ENCODE measurements around the gene AMPH. TPM values are rescaled to one million over a fixed set of nuclear protein-coding genes. Genes with fewer than 3 reads are reported as not detected.

Gene AMPH
- total and polyA plus RNA-seq, 2 of the 4 experiments (the other 2 are of a cell fraction), result 3.9 to 4.8 TPM

DNA sequence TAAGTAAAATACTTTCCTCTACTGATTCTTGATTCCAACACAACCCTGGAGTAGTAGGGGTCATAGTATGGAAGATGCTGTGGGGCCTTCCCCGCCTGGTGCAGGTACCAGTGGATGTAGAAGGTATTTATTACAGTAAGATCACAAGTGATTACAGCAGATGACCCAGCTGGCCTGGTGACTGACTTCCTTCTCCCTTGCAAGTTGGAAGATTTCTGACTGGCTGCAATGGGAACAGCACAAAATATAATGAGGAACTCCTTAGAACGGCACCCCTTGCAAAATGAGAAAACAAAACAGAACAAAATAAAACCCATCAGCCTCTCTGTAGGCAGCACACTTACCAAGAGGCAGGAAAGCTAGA is 296.1 kb downstream of the AMPH start:
- H2AK9ac ChIP-seq (replicated peaks; ENCODE audit: low read depth, low read length, poor library complexity), result no peak overlapping the region
- no peaks in the 10 kb centered on the region for H3K9me3 ChIP-seq (ENCODE audit: control insufficient read depth, insufficient read depth, low read length)
- H4K5ac ChIP-seq (ENCODE audit: low read depth, low read length), result no peak overlapping the region
- no peak overlapping the region for H2BK5ac ChIP-seq (ENCODE audit: low read depth, low read length, poor library complexity, severe bottlenecking)
- H4K91ac ChIP-seq (ENCODE audit: insufficient read depth, low read depth, low read length), result no peak overlapping the region
- ATAC-seq (ENCODE audit: low read depth), result no peak
- peaks cover 2% of the 10 kb centered on the region; the same call in 1 of the 2 replicates for H3K4me1 ChIP-seq (ENCODE audit: control insufficient read depth, insufficient read depth, low read length)
- H3K9me1 ChIP-seq (ENCODE audit: insufficient read depth, low read length), result no peaks in the 10 kb centered on the region
- no peak overlapping the region for H3K27ac ChIP-seq (ENCODE audit: insufficient read depth, low read length)
- H2BK20ac ChIP-seq (ENCODE audit: low read depth, low read length), result no peak overlapping the region
- H3K4me3 ChIP-seq (ENCODE audit: insufficient read depth, low read depth, low read length), result no peak overlapping the region
- H3K36me3 ChIP-seq (ENCODE audit: control insufficient read depth, insufficient read depth, low read length), result no peaks in the 10 kb centered on the region
- TF ChIP-seq ELK1 (IDR thresholded peaks at IDR 0.05; ENCODE audit: borderline replicate concordance, low read depth, low read length) (no peak), RFX5 (IDR thresholded peaks at IDR 0.05; ENCODE audit: low read depth, low read length) (no peak), FOS (IDR thresholded peaks at IDR 0.05; ENCODE audit: low read depth, low read length) (no peak), MAZ (IDR thresholded peaks at IDR 0.05; ENCODE audit: borderline replicate concordance, low read depth, low read length) (no peak), RCOR1 (IDR thresholded peaks at IDR 0.05; ENCODE audit: insufficient replicate concordance, low read length) (no peak)
- peak overlapping the region; percentile 65 for H2AFZ ChIP-seq (replicated peaks; ENCODE audit: low read length, poor library complexity)
- H3K4me2 ChIP-seq (ENCODE audit: low read depth, low read length), result no peak overlapping the region
- no peak overlapping the region for H2BK120ac ChIP-seq (ENCODE audit: low read depth, low read length)
- no peak overlapping the region for H3K18ac ChIP-seq (ENCODE audit: low read depth, low read length)
- no peak overlapping the region for H2AK5ac ChIP-seq (ENCODE audit: low read depth, low read length)
- H3K23ac ChIP-seq (ENCODE audit: low read depth, low read length), result no peak overlapping the region
- H3K9ac ChIP-seq (ENCODE audit: low read depth, low read length), result no peak overlapping the region
- H3K56ac ChIP-seq (ENCODE audit: extremely low read depth, insufficient read depth, low read length), result no peak overlapping the region
- H3K4ac ChIP-seq (ENCODE audit: low read depth, low read length), result 0 out of 2 replicates have a peak overlapping the region, but pooled peaks have one; percentile 26
- POLR2A ChIA-PET (ENCODE audit: unreplicated experiment), result no interaction called here
- in situ Hi-C loops (cut with MboI; ENCODE audit: low sequenced_read_pairs) (loop anchor here (5.0 kb wide), 1 partner anchor 228 kb away; no protein-coding TSS in a partner anchor), dilution Hi-C loops (cut with HindIII; ENCODE audit: low sequenced_read_pairs, unreplicated experiment) (no loop called here), intact Hi-C loops (cut with micrococcal nuclease) (loop anchor here (5.0 kb wide), 2 partner anchors 118 to 228 kb away; no protein-coding TSS in a partner anchor)
- DNase-seq, result no peak
- no peak overlapping the region for H2BK15ac ChIP-seq (ENCODE audit: low read depth, low read length)
- H4K8ac ChIP-seq (ENCODE audit: low read depth in 2 of 2, low read length in 2 of 2), result peak overlapping the region in 1 of 2 experiments; percentile 36; a peak in 1 of 4 replicates
- no CpG with 5 or more reads among the region's 2 CpGs for WGBS, 2 experiments (ENCODE audit: extremely low coverage in 2 of 2, insufficient read length in 1 of 2)
- no peak overlapping the region for H3K14ac ChIP-seq (replicated peaks; ENCODE audit: low read depth, low read length)
- H3K79me1 ChIP-seq (ENCODE audit: low read depth in 1 of 2, low read length in 2 of 2), result no peaks in the 10 kb centered on the region
- CTCF ChIA-PET, result interaction anchor here (0.7 to 3.7 kb wide), 22 partner anchors 8 to 243 kb away, joined by 3 to 35 read pairs (median 4); no protein-coding TSS in a partner anchor
- no peaks in the 10 kb centered on the region for H3K27me3 ChIP-seq (ENCODE audit: control insufficient read depth, insufficient read depth, low read length)
- H4K20me1 ChIP-seq (ENCODE audit: insufficient read depth, low read length), result no peaks in the 10 kb centered on the region
- BruUV-seq (replicated peaks), result no TSS peak
